Stimulated activated naive CD4-positive, alpha-beta T cell (primary cell): ENCODE measurements around the gene MPRIP.
"Not testable (repeated sequence)": the region's sequence is repeated elsewhere in the genome, so short reads cannot be mapped to it uniquely, and the experiment has no call there.

ENCODE experiments used
- DNase-seq, 6 experiments: peaks; one replicate each; lab custom pipeline; 2025; lab: John Stamatoyannopoulos, UW

MPRIP gene

GRCh38 chr17:17186551-17187505, 144.6 kb downstream of the MPRIP start:
- DNase-seq = no peak

DNA sequence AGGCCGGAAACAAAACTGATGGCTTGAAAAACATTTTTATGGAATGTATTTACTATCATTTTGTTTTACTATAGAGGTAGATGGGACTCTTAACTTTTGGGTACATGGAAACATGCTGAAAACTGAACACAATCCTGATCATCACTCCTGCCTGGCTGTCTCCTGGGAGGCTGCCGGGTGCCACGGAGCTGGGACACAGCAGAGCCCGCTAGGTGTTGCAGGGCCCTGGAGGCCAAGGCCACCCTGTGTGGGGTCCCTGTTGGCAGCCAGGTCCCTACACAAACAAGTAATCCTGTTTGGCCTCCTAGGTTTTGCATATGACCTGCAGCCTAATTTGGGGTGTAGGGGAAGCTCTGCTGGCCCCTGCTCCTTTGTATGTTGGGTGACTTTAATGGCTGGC, 146.3 kb downstream of the MPRIP start:
- no peak for DNase-seq

GRCh38 chr17:17189559-17189958, 147.3 kb downstream of the MPRIP start:
- DNase-seq = no peak

DNA sequence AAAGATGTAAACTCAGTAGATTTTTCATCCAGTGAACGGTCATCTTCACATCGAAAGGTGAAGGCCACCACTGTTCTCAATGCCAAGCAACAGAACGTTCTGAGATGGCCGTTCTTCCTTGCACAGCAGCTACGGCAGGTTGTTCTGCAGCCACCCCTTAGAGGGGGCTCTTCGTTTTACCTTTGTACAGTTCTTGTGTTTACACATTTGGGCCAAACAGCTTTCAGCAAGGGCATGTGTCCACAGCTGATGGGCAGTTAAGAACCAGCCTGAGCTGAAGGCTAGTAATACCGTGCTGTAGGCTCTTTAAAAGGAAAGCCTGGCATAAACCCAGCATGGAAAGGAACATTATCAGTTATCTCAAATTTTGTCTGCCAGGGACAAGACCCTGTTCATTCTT, 147.9 kb downstream of the MPRIP start:
- DNase-seq = no peak

- DNase-seq = no peak
Measured at GRCh38 chr17:17191346-17191792, 149.1 kb downstream of the MPRIP start.

GRCh38 chr17:17191961-17192381, 149.7 kb downstream of the MPRIP start:
- no peak for DNase-seq

DNA sequence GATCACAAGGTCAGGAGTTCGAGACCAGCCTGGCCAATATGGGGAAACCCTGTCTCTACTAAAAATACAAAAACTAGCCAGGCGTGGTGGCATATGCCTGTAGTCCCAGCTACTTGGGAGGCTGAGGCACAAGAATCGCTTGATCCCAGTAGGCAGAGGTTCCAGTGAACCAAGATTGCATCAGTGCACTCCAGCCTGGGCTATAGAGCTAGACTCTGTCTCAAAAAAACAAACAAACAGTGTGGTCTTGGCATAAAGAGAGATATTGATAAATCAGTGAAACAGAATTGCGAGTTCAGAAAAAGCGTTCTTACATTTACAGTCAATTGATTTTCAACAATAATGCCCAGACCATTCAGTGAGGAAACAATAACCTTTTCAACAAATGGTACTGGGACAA, 153.2 kb downstream of the MPRIP start:
- DNase-seq = not testable (repeated sequence)

- no peak for DNase-seq
Measured at GRCh38 chr17:17196776-17197175, 154.5 kb downstream of the MPRIP start.

GRCh38 chr17:17198281-17198680, 156.0 kb downstream of the MPRIP start:
- no peak for DNase-seq

DNA sequence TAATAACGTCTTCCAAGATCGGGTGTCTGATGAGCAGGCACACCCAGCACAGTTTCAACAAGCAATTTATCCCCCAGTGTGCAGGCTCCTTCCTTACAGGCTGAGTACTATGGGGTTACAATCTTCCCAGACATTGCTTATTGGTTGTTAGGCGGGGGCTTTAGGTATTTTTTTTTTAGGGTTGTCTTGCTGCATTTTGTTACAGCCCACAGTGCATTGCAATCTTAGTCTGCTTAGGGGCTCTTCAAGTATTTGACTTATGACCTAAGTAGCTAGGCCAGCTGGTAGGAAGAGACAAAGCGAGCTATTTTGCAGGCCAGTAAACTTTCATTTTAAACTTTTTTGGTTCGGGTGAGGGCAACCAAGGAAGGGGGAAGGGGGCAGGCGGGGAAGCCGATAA, 158.1 kb downstream of the MPRIP start:
- no peak for DNase-seq

GRCh38 chr17:17200831-17201230, 158.6 kb downstream of the MPRIP start:
- no peak for DNase-seq

DNA sequence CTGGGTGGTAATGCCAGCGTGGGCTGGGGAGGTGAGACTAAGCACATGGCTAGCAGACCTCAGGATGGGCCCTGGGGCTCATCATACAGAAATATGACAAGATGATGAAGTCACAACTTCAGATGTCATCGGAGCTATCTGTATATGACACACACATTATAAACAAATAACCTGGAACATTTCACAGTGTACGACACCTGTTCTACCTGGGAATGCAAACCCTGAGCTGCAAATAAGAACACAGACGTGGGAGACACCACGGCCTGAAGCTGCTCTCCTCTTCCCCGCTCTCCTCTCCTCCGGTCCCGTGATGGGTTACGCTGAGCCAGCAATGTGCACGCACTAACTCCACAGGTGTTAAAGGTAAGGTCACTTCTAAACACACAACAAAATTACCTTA, 159.0 kb downstream of the MPRIP start:
- no peak for DNase-seq

GRCh38 chr17:17201907-17202306, 159.7 kb downstream of the MPRIP start:
- no peak for DNase-seq

- no peak for DNase-seq
Measured at GRCh38 chr17:17203173-17203730, 161.0 kb downstream of the MPRIP start.

- no peak for DNase-seq
Measured at GRCh38 chr17:17204041-17204591, 161.9 kb downstream of the MPRIP start.

- DNase-seq = no peak
Measured at GRCh38 chr17:17204635-17205231, 162.5 kb downstream of the MPRIP start.

GRCh38 chr17:17205368-17206123, 163.3 kb downstream of the MPRIP start:
- peak; percentile 14 to 59 (median 44) for DNase-seq

- DNase-seq = peak; percentile 89 to 95 (median 94)
Measured at GRCh38 chr17:17206124-17206912, 164.1 kb downstream of the MPRIP start, which contains the start of gene PLD6. Gene PLD6, minus strand, starts transcription at chr17:17206333. Its CDS starts 47 bp downstream, at chr17:17206286.

- DNase-seq = peak in 3 of 6 experiments; percentile 27 to 40 (median 40)
Measured at GRCh38 chr17:17206913-17207335, 164.7 kb downstream of the MPRIP start.

DNA sequence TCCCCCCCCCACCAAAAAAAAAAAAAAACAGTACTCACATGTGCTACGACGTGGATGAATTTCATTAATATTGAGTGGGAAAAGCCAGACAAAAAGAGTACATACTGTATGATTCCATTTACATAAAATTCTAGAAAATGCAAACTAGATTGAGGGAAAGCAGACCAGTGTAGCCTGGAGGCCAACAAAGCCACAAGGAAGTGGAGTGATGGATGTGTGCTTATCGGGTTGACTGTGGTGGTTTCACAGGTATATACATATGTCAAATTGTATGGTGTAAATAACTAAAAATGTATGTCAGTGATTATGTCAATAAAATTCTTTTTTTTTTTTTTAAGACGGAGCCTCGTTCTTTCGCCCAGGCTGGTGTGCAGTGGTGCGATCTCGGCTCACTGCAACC, 165.7 kb downstream of the MPRIP start:
- DNase-seq = no peak

DNA sequence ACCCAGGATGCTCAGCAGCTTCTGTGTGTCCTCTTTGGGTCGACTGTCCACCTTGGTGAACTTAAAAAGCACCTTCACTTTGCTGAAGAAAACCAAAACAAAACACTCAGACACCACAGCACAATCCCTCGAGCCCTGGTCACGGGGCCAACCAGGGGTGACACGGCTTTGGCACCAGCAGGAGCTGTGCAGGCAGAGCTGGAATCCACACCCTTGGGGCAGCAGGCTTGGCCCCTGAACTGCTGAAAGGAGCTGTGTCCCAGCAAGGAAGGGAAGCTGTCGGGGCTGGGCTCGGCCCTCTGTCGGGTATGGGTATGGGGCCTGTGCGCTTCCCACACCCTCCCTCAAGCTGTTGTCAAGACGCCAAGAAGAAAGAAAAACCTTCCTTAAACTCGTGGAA, 171.5 kb downstream of the MPRIP start:
- no peak for DNase-seq
